Measurements from ENCODE around the gene MAP4K4. TPM values are rescaled to one million over a fixed set of nuclear protein-coding genes. Genes with fewer than 3 reads are reported as not detected.

The MAP4K4 gene
- total and polyA plus RNA-seq, 2 of the 13 experiments (the other 11 are each of a cell fraction or from before 2014, with no cell fraction given): 105 to 264 TPM

GRCh38 chr2:101763496-101764333 is 66.2 kb downstream of the MAP4K4 start (continued):
- 0 out of 2 replicates have a peak, but pooled peaks have one; percentile 63 for TF ChIP-seq ZNF280D (CRISPR knock-in tag; IDR thresholded peaks at IDR 0.05)
- TF ChIP-seq ZBTB25 (CRISPR knock-in tag; IDR thresholded peaks at IDR 0.05): no peak
- TF ChIP-seq ZNF484 (CRISPR knock-in tag; IDR thresholded peaks at IDR 0.05; ENCODE audit: borderline replicate concordance, low read depth): no peak
- TF ChIP-seq REL (CRISPR knock-in tag; conservative IDR thresholded peaks at IDR 0.05): no peak
- TF ChIP-seq ESRRA (CRISPR knock-in tag; IDR thresholded peaks at IDR 0.05; ENCODE audit: low read depth): no peak
- no peak for TF ChIP-seq ZNF883 (CRISPR knock-in tag; IDR thresholded peaks at IDR 0.05; ENCODE audit: not compliant biosample characterization)
- TF ChIP-seq ZBTB43 (CRISPR knock-in tag; conservative IDR thresholded peaks at IDR 0.05): no peak; the same call in 1 of the 2 replicates
- peak; percentile 77 for TF ChIP-seq MAX (IDR thresholded peaks at IDR 0.05)
- TF ChIP-seq ZNF556 (CRISPR knock-in tag; IDR thresholded peaks at IDR 0.05; ENCODE audit: borderline replicate concordance): no peak
- no peak for TF ChIP-seq KDM3A (CRISPR knock-in tag; IDR thresholded peaks at IDR 0.05; ENCODE audit: low read depth)
- TF ChIP-seq TEAD3 (CRISPR knock-in tag; optimal IDR thresholded peaks at IDR 0.05; ENCODE audit: borderline replicate concordance): peak; percentile 90
- TF ChIP-seq MAFF (IDR thresholded peaks at IDR 0.05; ENCODE audit: low read depth, low read length): no peak
- TF ChIP-seq ZNF724P (CRISPR knock-in tag; IDR thresholded peaks at IDR 0.05; ENCODE audit: borderline replicate concordance): no peak
- no peak for TF ChIP-seq ZNF703 (CRISPR knock-in tag; IDR thresholded peaks at IDR 0.05; ENCODE audit: borderline replicate concordance)
- peak; percentile 90 for TF ChIP-seq CEBPB (IDR thresholded peaks at IDR 0.05; ENCODE audit: borderline replicate concordance, low read depth, low read length)
- 0 out of 2 replicates have a peak, but pooled peaks have one; percentile 41 for TF ChIP-seq ATF7 (IDR thresholded peaks at IDR 0.05)
- TF ChIP-seq ATF7 (CRISPR knock-in tag; IDR thresholded peaks at IDR 0.05): no peak
- no peak for TF ChIP-seq THAP9 (CRISPR knock-in tag; IDR thresholded peaks at IDR 0.05; ENCODE audit: borderline replicate concordance)
- TF ChIP-seq CCAR2 (optimal IDR thresholded peaks at IDR 0.05; ENCODE audit: low read depth, low read length): no peak
- no peak for TF ChIP-seq ZNF598 (CRISPR knock-in tag; IDR thresholded peaks at IDR 0.05; ENCODE audit: borderline replicate concordance)
